ENCODE results near the gene PPP2R2B.

PPP2R2B gene

GRCh38 chr5:146628950-146629349 lies 249.6 kb downstream of the PPP2R2B start:
- no peak for DNase-seq
- Histone ChIP-seq H3K4me3 (ENCODE audit: low read length) (no peak overlapping the region), H2AK5ac (ENCODE audit: low read length) (no peak overlapping the region), H3K27me3 (ENCODE audit: insufficient read depth, low read length, poor library complexity) (no peaks in the 10 kb centered on the region), H3K23ac (ENCODE audit: low read length) (no peak overlapping the region), H3K27ac (ENCODE audit: low read depth, low read length) (no peak overlapping the region), H3K4ac (ENCODE audit: low read depth, low read length) (no peak overlapping the region), H3K79me2 (ENCODE audit: control insufficient read depth, insufficient read depth, low read length) (no peaks in the 10 kb centered on the region), H3K9ac (ENCODE audit: low read length) (no peak overlapping the region), H3K4me1 (ENCODE audit: control insufficient read depth, low read depth, low read length) (no peaks in the 10 kb centered on the region), H4K8ac (ENCODE audit: low read depth, low read length) (no peak overlapping the region), H3K36me3 (ENCODE audit: control insufficient read depth, insufficient read depth, low read length) (no peaks in the 10 kb centered on the region), H3K79me1 (ENCODE audit: low read length) (no peaks in the 10 kb centered on the region), H2BK120ac (ENCODE audit: low read depth, low read length) (no peak overlapping the region), H4K5ac (ENCODE audit: low read length) (no peak overlapping the region), H3K4me2 (ENCODE audit: low read length) (no peak overlapping the region), H2BK15ac (replicated peaks; ENCODE audit: low read depth) (no peak overlapping the region), H3K18ac (ENCODE audit: low read length) (no peak overlapping the region), H3K56ac (ENCODE audit: low read length) (no peak overlapping the region), H2BK5ac (ENCODE audit: low read length) (no peak overlapping the region)
- WGBS (ENCODE audit: extremely low coverage, insufficient coverage, low lambda C conversion rate): no CpG with 5 or more reads among the region's 5 CpGs

GRCh38 chr5:146626936-146627335 lies 251.6 kb downstream of the PPP2R2B start:
- H3K9ac ChIP-seq (ENCODE audit: low read length): no peak overlapping the region
- no peak for DNase-seq

GRCh38 chr5:146624179-146624578 lies 254.4 kb downstream of the PPP2R2B start:
- Histone ChIP-seq H3K79me1 (ENCODE audit: low read length) (no peaks in the 10 kb centered on the region), H2AK5ac (ENCODE audit: low read length) (no peak overlapping the region), H2BK5ac (ENCODE audit: low read length) (no peak overlapping the region), H3K36me3 (ENCODE audit: control insufficient read depth, insufficient read depth, low read length) (no peaks in the 10 kb centered on the region), H3K79me2 (ENCODE audit: control insufficient read depth, insufficient read depth, low read length) (no peaks in the 10 kb centered on the region), H2BK15ac (replicated peaks; ENCODE audit: low read depth) (no peak overlapping the region), H3K27me3 (ENCODE audit: insufficient read depth, low read length, poor library complexity) (no peaks in the 10 kb centered on the region), H4K5ac (ENCODE audit: low read length) (no peak overlapping the region), H2BK120ac (ENCODE audit: low read depth, low read length) (no peak overlapping the region), H4K8ac (ENCODE audit: low read depth, low read length) (no peak overlapping the region), H3K9ac (ENCODE audit: low read length) (no peak overlapping the region), H3K4me2 (ENCODE audit: low read length) (no peak overlapping the region), H3K4ac (ENCODE audit: low read depth, low read length) (no peak overlapping the region), H3K27ac (ENCODE audit: low read depth, low read length) (no peak overlapping the region), H3K23ac (ENCODE audit: low read length) (no peak overlapping the region), H3K4me3 (ENCODE audit: low read length) (no peak overlapping the region), H3K4me1 (ENCODE audit: control insufficient read depth, low read depth, low read length) (no peaks in the 10 kb centered on the region), H3K18ac (ENCODE audit: low read length) (no peak overlapping the region), H3K56ac (ENCODE audit: low read length) (no peak overlapping the region)
- peak; percentile 24 for DNase-seq
- WGBS (ENCODE audit: extremely low coverage, insufficient coverage, low lambda C conversion rate): no CpG with 5 or more reads among the region's 2 CpGs

More at GRCh38 chr5:146626936-146627335, 251.6 kb downstream of the PPP2R2B start:
- no peak overlapping the region for H4K8ac ChIP-seq (ENCODE audit: low read depth, low read length)
- no peaks in the 10 kb centered on the region for H3K79me1 ChIP-seq (ENCODE audit: low read length)
- H3K79me2 ChIP-seq (ENCODE audit: control insufficient read depth, insufficient read depth, low read length): no peaks in the 10 kb centered on the region
- H3K4me1 ChIP-seq (ENCODE audit: control insufficient read depth, low read depth, low read length): no peaks in the 10 kb centered on the region
- no peak overlapping the region for H2BK15ac ChIP-seq (replicated peaks; ENCODE audit: low read depth)
- H2BK120ac ChIP-seq (ENCODE audit: low read depth, low read length): no peak overlapping the region
- no peak overlapping the region for H3K4me3 ChIP-seq (ENCODE audit: low read length)
- H2BK5ac ChIP-seq (ENCODE audit: low read length): no peak overlapping the region
- no peak overlapping the region for H2AK5ac ChIP-seq (ENCODE audit: low read length)
- H3K4me2 ChIP-seq (ENCODE audit: low read length): no peak overlapping the region
- no CpG with 5 or more reads among the region's 1 CpG for WGBS (ENCODE audit: extremely low coverage, insufficient coverage, low lambda C conversion rate)
- H3K23ac ChIP-seq (ENCODE audit: low read length): no peak overlapping the region
- no peak overlapping the region for H3K56ac ChIP-seq (ENCODE audit: low read length)
- H3K27ac ChIP-seq (ENCODE audit: low read depth, low read length): no peak overlapping the region
- H4K5ac ChIP-seq (ENCODE audit: low read length): no peak overlapping the region
- no peaks in the 10 kb centered on the region for H3K27me3 ChIP-seq (ENCODE audit: insufficient read depth, low read length, poor library complexity)
- H3K4ac ChIP-seq (ENCODE audit: low read depth, low read length): no peak overlapping the region
- H3K18ac ChIP-seq (ENCODE audit: low read length): no peak overlapping the region
- H3K36me3 ChIP-seq (ENCODE audit: control insufficient read depth, insufficient read depth, low read length): no peaks in the 10 kb centered on the region

GRCh38 chr5:146623666-146624065 lies 254.9 kb downstream of the PPP2R2B start:
- Histone ChIP-seq H3K4ac (ENCODE audit: low read depth, low read length) (no peak overlapping the region), H3K4me3 (ENCODE audit: low read length) (no peak overlapping the region), H3K36me3 (ENCODE audit: control insufficient read depth, insufficient read depth, low read length) (no peaks in the 10 kb centered on the region), H2BK15ac (replicated peaks; ENCODE audit: low read depth) (no peak overlapping the region), H3K23ac (ENCODE audit: low read length) (no peak overlapping the region), H3K4me1 (ENCODE audit: control insufficient read depth, low read depth, low read length) (no peaks in the 10 kb centered on the region), H3K56ac (ENCODE audit: low read length) (no peak overlapping the region), H3K4me2 (ENCODE audit: low read length) (no peak overlapping the region), H2BK120ac (ENCODE audit: low read depth, low read length) (no peak overlapping the region), H4K5ac (ENCODE audit: low read length) (no peak overlapping the region), H3K18ac (ENCODE audit: low read length) (no peak overlapping the region), H3K79me2 (ENCODE audit: control insufficient read depth, insufficient read depth, low read length) (no peaks in the 10 kb centered on the region), H2BK5ac (ENCODE audit: low read length) (no peak overlapping the region), H3K79me1 (ENCODE audit: low read length) (no peaks in the 10 kb centered on the region), H3K27me3 (ENCODE audit: insufficient read depth, low read length, poor library complexity) (no peaks in the 10 kb centered on the region), H3K9ac (ENCODE audit: low read length) (no peak overlapping the region), H4K8ac (ENCODE audit: low read depth, low read length) (no peak overlapping the region), H3K27ac (ENCODE audit: low read depth, low read length) (no peak overlapping the region), H2AK5ac (ENCODE audit: low read length) (no peak overlapping the region)
- no CpG with 5 or more reads among the region's 4 CpGs for WGBS (ENCODE audit: extremely low coverage, insufficient coverage, low lambda C conversion rate)
- DNase-seq: no peak

GRCh38 chr5:146623009-146623408 lies 255.5 kb downstream of the PPP2R2B start:
- Histone ChIP-seq H3K23ac (ENCODE audit: low read length) (no peak overlapping the region), H2BK5ac (ENCODE audit: low read length) (no peak overlapping the region), H3K4ac (ENCODE audit: low read depth, low read length) (no peak overlapping the region), H3K4me3 (ENCODE audit: low read length) (no peak overlapping the region), H2BK120ac (ENCODE audit: low read depth, low read length) (no peak overlapping the region), H3K4me2 (ENCODE audit: low read length) (no peak overlapping the region), H3K79me1 (ENCODE audit: low read length) (no peaks in the 10 kb centered on the region), H3K27ac (ENCODE audit: low read depth, low read length) (no peak overlapping the region), H3K18ac (ENCODE audit: low read length) (no peak overlapping the region), H2AK5ac (ENCODE audit: low read length) (no peak overlapping the region), H4K5ac (ENCODE audit: low read length) (no peak overlapping the region), H3K79me2 (ENCODE audit: control insufficient read depth, insufficient read depth, low read length) (no peaks in the 10 kb centered on the region), H3K4me1 (ENCODE audit: control insufficient read depth, low read depth, low read length) (no peaks in the 10 kb centered on the region), H2BK15ac (replicated peaks; ENCODE audit: low read depth) (no peak overlapping the region), H4K8ac (ENCODE audit: low read depth, low read length) (no peak overlapping the region), H3K9ac (ENCODE audit: low read length) (no peak overlapping the region), H3K56ac (ENCODE audit: low read length) (no peak overlapping the region), H3K27me3 (ENCODE audit: insufficient read depth, low read length, poor library complexity) (no peaks in the 10 kb centered on the region), H3K36me3 (ENCODE audit: control insufficient read depth, insufficient read depth, low read length) (no peaks in the 10 kb centered on the region)
- no peak for DNase-seq
- WGBS (ENCODE audit: extremely low coverage, insufficient coverage, low lambda C conversion rate): no CpG with 5 or more reads among the region's 5 CpGs

GRCh38 chr5:146622391-146622790 lies 256.2 kb downstream of the PPP2R2B start:
- H3K79me1 ChIP-seq (ENCODE audit: low read length): no peaks in the 10 kb centered on the region
- no peak overlapping the region for H2BK5ac ChIP-seq (ENCODE audit: low read length)
- H3K18ac ChIP-seq (ENCODE audit: low read length): no peak overlapping the region
- H3K27me3 ChIP-seq (ENCODE audit: insufficient read depth, low read length, poor library complexity): no peaks in the 10 kb centered on the region
- no peak overlapping the region for H2AK5ac ChIP-seq (ENCODE audit: low read length)
- no CpG with 5 or more reads among the region's 1 CpG for WGBS (ENCODE audit: extremely low coverage, insufficient coverage, low lambda C conversion rate)
- no peak overlapping the region for H3K27ac ChIP-seq (ENCODE audit: low read depth, low read length)
- H4K5ac ChIP-seq (ENCODE audit: low read length): no peak overlapping the region
- H3K56ac ChIP-seq (ENCODE audit: low read length): no peak overlapping the region
- H3K4ac ChIP-seq (ENCODE audit: low read depth, low read length): no peak overlapping the region
- H2BK15ac ChIP-seq (replicated peaks; ENCODE audit: low read depth): no peak overlapping the region
- no peak for DNase-seq
- no peak overlapping the region for H3K23ac ChIP-seq (ENCODE audit: low read length)
- no peak overlapping the region for H3K9ac ChIP-seq (ENCODE audit: low read length)
- no peaks in the 10 kb centered on the region for H3K79me2 ChIP-seq (ENCODE audit: control insufficient read depth, insufficient read depth, low read length)
- H3K4me3 ChIP-seq (ENCODE audit: low read length): no peak overlapping the region
- H3K36me3 ChIP-seq (ENCODE audit: control insufficient read depth, insufficient read depth, low read length): no peaks in the 10 kb centered on the region
- H2BK120ac ChIP-seq (ENCODE audit: low read depth, low read length): no peak overlapping the region
- no peak overlapping the region for H3K4me2 ChIP-seq (ENCODE audit: low read length)
- H4K8ac ChIP-seq (ENCODE audit: low read depth, low read length): no peak overlapping the region
- no peaks in the 10 kb centered on the region for H3K4me1 ChIP-seq (ENCODE audit: control insufficient read depth, low read depth, low read length)

All from mesendoderm (in vitro differentiated cells).